Activated CD8-positive, alpha-beta memory T cell treated with anti-CD3 and anti-CD28 coated beads for 24 hours (primary cell): ENCODE measurements around the gene MEDAG.

Source experiments
- DNase-seq: peaks from one replicate; pipeline ENCODE4 v3.0.0-alpha.2; 2020

The MEDAG gene

GRCh38 chr13:30905932-30906383 lies at the start of gene MEDAG:
TSS of gene MEDAG (plus strand) at chr13:30906271. CDS start at chr13:30906516, 245 bp downstream.
- DNase-seq: no peak

GRCh38 chr13:30857018-30857417 lies 49.1 kb upstream of the MEDAG start:
- DNase-seq: no peak

- DNase-seq: no peak
Measured at GRCh38 chr13:30857636-30858035, 48.4 kb upstream of the MEDAG start.

GRCh38 chr13:30859326-30859725 lies 46.7 kb upstream of the MEDAG start:
- DNase-seq: no peak

- DNase-seq: no peak
Measured at GRCh38 chr13:30861163-30861562, 44.9 kb upstream of the MEDAG start.

- no peak for DNase-seq
Measured at GRCh38 chr13:30861836-30862467, 44.1 kb upstream of the MEDAG start.

GRCh38 chr13:30862707-30863106 lies 43.4 kb upstream of the MEDAG start:
- DNase-seq: no peak

- no peak for DNase-seq
Measured at GRCh38 chr13:30863231-30863630, 42.8 kb upstream of the MEDAG start.

GRCh38 chr13:30863796-30864195 lies 42.3 kb upstream of the MEDAG start:
- no peak for DNase-seq

- no peak for DNase-seq
Measured at GRCh38 chr13:30864433-30865122, 41.5 kb upstream of the MEDAG start.

- peak; percentile 76 for DNase-seq
Measured at GRCh38 chr13:30865123-30866049, 40.7 kb upstream of the MEDAG start.

- no peak for DNase-seq
Measured at GRCh38 chr13:30866677-30867076, 39.4 kb upstream of the MEDAG start.

- DNase-seq: no peak
Measured at GRCh38 chr13:30867089-30867669, 38.9 kb upstream of the MEDAG start.

GRCh38 chr13:30868799-30869470 lies 37.1 kb upstream of the MEDAG start:
- no peak for DNase-seq

- DNase-seq: no peak
Measured at GRCh38 chr13:30869491-30869890, 36.6 kb upstream of the MEDAG start.

- peak; percentile 52 for DNase-seq
Measured at GRCh38 chr13:30870049-30870884, 35.8 kb upstream of the MEDAG start.

- DNase-seq: peak; percentile 28
Measured at GRCh38 chr13:30870916-30871587, 35.0 kb upstream of the MEDAG start.

GRCh38 chr13:30871588-30872275 lies 34.3 kb upstream of the MEDAG start:
- peak; percentile 9 for DNase-seq

GRCh38 chr13:30872276-30872594 lies 33.8 kb upstream of the MEDAG start:
- peak; percentile 30 for DNase-seq

- peak; percentile 11 for DNase-seq
Measured at GRCh38 chr13:30872685-30873461, 33.2 kb upstream of the MEDAG start.
